HTR-8/SVneo (cell line): ENCODE measurements around the gene ARF3.

Source experiments
- DNase-seq: peaks from one replicate; pipeline ENCODE4 v3.0.0; 2011; ENCODE audit warnings: low spot score, mixed read lengths; ENCODE audit not compliant: insufficient read length
- FAIRE-seq: peaks from 2 replicates; lab custom pipeline; 2011; peaks lifted over from hg19 to GRCh38; lab: Jason Lieb, UNC

The ARF3 gene

GRCh38 chr12:48957141-48958048, at the start of gene ARF3:
ARF3 (minus strand) TSS chr12:48957487; CDS start chr12:48941095, 16,392 bp downstream.
- peak; percentile 59 for FAIRE-seq
- peak; percentile 96 for DNase-seq

GRCh38 chr12:49000346-49000745, 43.1 kb upstream of the ARF3 start:
- DNase-seq (no peak), FAIRE-seq (no peak)

- FAIRE-seq (no peak), DNase-seq (peak; percentile 66)
Observed at GRCh38 chr12:48999371-49000131, 42.3 kb upstream of the ARF3 start, which contains the start of gene DDN. DDN (minus strand) TSS chr12:48999375; CDS start chr12:48999287, 88 bp downstream.

- FAIRE-seq = no peak
Observed at GRCh38 chr12:48998497-48999353, 41.4 kb upstream of the ARF3 start.

GRCh38 chr12:48997719-48998496, 40.6 kb upstream of the ARF3 start:
- no peak for FAIRE-seq
- DNase-seq = no peak

More at GRCh38 chr12:48998497-48999353, 41.4 kb upstream of the ARF3 start:
- no peak for DNase-seq

- FAIRE-seq = no peak
- no peak for DNase-seq
Observed at GRCh38 chr12:48996794-48997718, 39.8 kb upstream of the ARF3 start.

- peak; percentile 36 for FAIRE-seq
- DNase-seq = peak; percentile 97
Observed at GRCh38 chr12:48995086-48995879, 38.0 kb upstream of the ARF3 start.

GRCh38 chr12:48994224-48995085, 37.2 kb upstream of the ARF3 start:
- no peak for DNase-seq
- FAIRE-seq = no peak

- FAIRE-seq = no peak
Observed at GRCh38 chr12:48993787-48994186, 36.5 kb upstream of the ARF3 start.

GRCh38 chr12:48991247-48992050, 34.2 kb upstream of the ARF3 start:
- DNase-seq = no peak
- no peak for FAIRE-seq

More at GRCh38 chr12:48993787-48994186, 36.5 kb upstream of the ARF3 start:
- DNase-seq = no peak

- no peak for FAIRE-seq
- no peak for DNase-seq
Observed at GRCh38 chr12:48990552-48990951, 33.3 kb upstream of the ARF3 start.

- FAIRE-seq (peak; percentile 81), DNase-seq (peak; percentile 78)
Observed at GRCh38 chr12:48988030-48988649, 30.9 kb upstream of the ARF3 start.

- no peak for FAIRE-seq
- DNase-seq = no peak
Observed at GRCh38 chr12:48986720-48987291, 29.5 kb upstream of the ARF3 start.

- no peak for FAIRE-seq
Observed at GRCh38 chr12:48985901-48986300, 28.6 kb upstream of the ARF3 start.

GRCh38 chr12:48985475-48985897, 28.2 kb upstream of the ARF3 start:
- no peak for FAIRE-seq

More at GRCh38 chr12:48985901-48986300, 28.6 kb upstream of the ARF3 start:
- DNase-seq = no peak

More at GRCh38 chr12:48985475-48985897, 28.2 kb upstream of the ARF3 start:
- DNase-seq = no peak
